Fibroblast of peridontal ligament (primary cell): ENCODE results near the gene WDR89.
A peak's percentile ranks its signal among the peaks of the same experiment; 100 is the strongest.
"Not testable (repeated sequence)": the region's sequence is repeated elsewhere in the genome, so short reads cannot be mapped to it uniquely, and the experiment has no call there.

Experiments used
- DNase-seq: peaks from one replicate; pipeline ENCODE4 v3.0.0-alpha.2; 2010; ENCODE audit errors: extremely low read depth

The WDR89 gene

DNA sequence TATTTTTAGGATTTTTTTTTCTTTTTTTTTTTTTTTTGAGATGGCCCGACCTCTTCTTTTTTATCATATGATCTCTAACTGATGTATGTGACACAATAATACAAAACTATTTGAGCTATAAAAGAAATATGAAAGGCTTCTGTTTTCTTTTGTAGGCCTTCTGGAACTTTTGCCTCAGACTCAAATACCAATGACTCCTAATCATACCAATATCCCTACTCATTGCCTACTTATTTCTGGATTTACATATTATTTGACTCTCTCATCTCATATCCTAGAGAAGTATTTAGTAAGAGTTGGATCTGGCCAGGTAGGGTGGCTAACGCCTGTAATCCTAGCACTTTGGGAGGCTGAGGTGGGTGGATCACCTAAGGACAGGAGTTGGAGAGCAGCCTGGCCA, 12.7 kb upstream of the WDR89 start:
- peak; percentile 31 for DNase-seq

DNA sequence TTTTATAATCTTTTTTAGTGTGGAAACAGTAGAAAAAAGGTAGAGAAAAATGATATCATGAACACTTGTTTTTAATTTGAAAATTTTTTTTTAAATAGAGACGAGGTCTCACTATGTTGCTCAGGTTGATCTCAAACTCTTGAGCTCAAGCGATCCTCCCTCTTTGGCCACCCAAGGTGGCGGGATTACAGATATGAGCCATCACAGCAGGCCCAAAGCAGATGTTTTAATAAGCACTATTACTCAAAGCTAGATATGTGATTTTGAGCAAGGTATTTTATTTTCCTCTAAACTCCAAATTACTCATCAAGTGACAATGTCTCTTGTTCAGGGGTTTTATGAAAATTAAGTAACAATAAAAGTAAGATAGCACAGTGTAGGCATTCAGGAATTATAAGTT, 10.7 kb upstream of the WDR89 start:
- no peak for DNase-seq

DNA sequence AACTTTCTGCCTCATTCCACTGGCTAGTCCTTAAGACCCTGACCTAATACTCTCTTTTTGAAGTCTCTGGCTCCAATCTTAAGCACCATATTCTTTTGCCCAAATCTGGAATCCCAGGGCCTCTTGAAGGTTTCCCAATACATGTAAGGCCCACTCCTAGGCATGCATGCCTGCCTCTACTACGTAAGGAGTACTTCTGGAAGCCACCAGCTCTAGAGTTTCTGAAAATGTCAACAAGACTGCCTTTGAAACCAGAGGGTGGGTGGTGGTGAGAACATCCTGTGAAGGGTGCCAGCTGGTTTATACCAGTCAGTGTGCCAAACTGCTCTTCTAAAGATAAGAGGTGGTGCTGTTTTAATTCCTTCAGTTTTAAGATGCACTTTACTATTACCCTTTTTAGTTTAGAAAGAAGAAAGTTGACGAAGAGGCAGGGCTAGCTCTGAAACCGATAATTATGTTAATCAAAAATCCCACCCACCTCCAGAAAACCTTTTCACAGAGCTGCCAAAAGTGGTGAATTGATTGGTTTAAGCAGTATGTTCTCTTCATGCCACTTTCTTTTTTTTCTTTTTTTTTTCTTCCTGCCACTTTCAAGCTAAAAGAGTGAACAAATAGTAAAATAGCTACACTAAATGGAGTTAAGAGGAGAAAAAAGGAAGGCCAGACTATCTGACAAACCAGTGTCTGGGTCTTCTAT, 8.7 kb upstream of the WDR89 start:
- peak; percentile 29 for DNase-seq

DNA sequence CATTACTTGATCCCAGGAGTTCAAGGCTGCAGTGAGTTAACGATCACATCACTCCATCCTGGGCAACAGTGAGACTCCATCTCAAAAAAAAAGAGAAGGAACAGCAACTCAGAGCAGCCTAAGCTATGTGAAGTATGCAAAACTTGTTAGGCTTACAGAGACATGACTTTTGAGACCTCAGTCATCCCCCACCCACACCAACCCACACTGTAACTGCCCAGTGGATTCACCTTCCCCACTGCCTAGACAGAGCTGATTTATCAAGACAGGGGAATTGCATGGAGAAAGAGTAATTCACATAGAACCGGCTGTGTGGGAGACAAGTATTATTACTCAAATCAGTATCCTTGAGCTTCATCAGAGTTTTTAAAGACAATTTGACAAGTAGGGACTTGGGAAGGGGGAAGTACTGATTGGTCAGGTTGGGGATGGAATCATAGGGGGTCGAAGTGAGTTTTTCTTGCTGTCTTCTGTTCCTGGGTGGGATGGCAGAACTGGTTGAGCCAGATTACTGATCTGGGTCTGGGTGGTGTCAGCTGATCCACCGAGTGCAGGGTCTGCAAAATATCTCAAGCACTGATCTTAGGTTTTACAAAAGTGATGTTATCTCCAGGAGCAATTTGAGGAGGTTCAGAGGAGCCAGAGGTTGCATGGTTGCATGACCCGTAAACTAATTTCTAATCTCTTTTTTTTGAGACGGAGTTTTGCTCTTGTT, 6.2 kb upstream of the WDR89 start:
- DNase-seq: no peak

DNA sequence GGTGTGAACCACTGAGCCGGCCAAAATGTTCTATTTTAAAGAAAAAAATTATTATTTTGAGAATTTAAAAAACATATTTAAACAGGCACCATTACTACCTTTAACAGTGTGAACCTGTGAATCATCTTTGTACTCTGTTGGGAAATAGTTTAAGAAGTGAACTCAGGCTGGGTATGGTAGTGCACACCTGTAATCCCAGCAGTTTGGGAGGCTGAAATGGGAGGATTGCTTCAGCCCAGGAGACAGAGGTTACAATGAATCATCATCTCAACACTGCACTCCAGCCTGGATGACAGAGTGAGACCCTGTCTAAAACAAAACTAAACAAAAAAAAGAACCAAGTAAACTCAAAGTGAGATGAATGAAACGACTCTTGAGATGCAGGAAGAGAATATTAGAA, 3.1 kb upstream of the WDR89 start:
- DNase-seq: no peak

DNA sequence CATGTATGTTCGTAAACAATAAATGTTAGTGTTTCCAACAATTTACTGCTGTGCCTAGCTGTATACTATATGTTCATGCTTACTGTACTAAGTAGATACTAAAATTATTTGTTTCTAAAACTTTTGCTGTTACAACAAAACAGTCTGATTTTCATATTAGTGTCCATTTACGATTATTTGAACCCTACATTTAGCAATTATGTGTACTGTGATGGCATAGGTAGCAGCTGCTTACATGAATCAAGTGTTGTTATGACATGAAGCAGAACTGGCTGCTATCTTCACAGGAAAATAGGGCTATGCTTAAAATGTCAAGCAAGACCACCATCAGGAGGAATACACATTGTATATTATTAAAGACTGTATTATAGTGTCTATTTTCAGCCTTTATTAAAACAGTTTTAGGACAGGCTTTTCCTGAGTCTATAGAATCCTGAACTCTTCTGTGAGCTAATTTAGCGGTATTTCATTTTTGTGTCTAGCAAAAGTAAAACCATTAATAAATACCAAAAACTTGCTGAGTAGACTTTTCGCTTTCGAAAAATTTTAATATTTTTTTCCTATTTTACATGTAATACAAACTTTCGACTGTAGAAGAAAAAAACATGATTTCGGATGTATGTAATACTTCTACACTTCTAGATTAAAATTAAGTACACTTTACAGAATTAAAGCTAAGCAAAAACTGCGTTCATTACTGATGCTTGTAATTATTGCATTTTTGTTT, 1.1 kb upstream of the WDR89 start:
- DNase-seq: no peak

DNA sequence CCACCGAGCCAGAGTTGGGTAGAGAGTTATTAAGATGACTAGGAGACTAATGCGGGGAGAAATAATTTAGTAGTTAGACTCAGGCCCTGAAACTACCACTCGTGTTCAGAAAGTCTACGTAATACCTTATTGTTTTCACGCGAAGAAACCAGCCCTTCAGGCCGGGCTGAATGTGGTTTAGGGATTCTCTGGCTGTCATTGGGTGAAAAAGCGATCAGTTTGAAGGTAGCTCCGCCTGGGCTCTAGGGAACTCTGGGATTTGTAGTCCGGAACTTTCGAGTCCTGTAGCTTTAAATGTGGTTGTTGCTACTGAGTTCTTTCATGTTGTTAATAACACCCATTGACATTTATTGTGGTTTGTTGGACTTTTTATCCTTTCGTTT, 549 bp upstream of the WDR89 start:
- peak; percentile 97 for DNase-seq

DNA sequence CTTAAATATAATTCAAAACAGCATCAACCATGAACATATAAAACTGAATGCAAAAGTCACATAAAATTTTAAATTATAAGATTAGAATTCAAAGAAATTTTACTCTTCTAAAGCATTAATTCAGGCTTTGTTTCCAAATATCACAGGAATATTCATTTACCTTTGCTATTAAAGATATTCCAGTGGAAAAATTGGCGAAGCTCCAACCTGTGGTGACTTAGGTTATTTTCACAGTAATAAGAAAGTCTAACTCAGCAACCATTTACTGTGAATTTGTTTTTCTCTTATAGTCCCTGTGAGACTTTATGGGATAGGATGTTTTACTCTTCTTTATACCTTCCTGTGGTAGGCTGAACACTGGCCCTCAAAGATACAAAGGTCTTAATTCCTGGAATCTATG, 3.2 kb downstream of the WDR89 start:
- no peak for DNase-seq

DNA sequence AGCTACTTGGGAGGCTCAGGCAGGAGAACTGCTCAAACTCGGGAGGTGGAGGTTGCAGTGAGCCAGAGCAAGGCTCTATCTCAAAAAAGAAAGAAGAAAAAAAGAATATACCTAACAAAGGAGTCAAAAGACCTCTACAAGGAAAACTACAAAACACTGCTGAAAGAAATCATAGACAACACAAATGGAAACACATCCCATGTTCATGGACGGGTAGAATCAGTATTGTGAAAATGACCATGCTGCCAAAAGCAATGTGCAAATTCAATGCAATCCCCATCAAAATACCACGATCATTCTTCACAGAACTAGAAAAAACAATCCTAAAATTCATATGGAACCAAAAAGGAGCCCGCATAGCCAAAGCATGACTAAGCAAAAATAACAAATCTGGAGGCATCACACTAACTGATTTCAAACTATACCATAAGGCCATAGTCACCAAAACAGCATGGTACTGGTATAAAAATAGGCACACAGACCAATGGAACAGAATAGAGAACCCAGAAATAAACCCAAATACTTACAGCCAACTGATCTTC, 5.5 kb downstream of the WDR89 start:
- DNase-seq: not testable (repeated sequence)

DNA sequence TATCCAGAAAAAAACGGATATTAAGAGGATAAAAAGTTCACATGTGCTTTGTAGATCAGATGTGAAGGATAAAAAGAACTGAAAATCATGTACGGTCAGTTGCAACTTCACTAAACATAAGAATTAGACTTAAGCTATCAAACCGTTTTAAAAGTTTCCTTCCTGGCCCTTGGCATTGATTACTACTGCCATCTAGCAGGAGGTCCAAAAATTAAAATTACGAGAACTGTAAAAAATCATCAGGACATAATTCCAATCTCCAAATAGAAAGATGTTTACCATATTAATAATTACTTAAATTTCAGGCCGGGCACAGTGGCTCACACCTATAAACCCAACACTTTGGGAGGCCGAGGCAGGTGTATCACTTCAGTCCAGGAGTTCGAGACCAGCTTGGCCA, 7.9 kb downstream of the WDR89 start:
- peak; percentile 23 for DNase-seq

DNA sequence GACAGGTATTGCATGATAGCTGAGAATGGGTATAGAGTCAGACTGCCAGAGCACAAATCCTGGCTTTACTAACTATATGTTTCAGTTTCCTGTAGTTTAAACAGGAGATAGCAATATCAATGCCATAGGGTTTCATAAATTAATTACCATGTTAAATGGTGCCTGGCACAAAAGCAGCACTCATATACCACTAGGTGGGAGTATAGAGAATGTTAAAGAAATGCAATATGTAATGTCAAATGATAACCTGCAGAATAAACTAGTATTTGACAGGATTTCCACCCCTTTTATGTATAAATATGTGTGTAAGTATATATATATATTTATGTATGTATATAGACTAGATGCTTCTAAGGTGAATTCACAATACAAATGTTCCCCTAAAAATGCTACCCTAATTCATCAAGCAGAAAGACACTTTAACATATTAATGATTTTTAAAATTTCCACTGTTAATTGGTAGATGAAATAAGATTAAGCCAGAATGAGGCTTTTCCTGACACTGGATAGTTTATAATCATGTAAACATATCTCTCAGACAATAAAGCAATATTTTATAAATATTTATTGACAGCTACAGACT, 8.6 kb downstream of the WDR89 start:
- DNase-seq: peak; percentile 52

DNA sequence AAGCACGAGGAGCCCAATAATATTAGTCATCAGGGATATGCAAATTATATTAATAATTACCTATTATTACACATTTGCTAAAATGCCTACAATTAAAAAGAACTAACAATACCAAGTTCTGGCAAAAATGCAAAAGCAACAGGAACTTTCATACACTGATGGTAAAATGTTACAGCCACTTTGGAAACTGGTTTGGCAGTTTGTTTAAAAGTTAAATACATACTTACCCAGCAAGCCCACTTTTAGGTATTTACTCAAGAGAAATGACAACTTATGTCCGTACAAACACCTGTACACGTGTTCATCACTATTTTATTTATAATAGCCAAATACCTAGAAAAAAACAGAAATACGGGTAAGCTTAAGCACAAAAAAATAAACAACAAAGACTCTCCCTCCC, 17.0 kb downstream of the WDR89 start:
- DNase-seq: no peak

DNA sequence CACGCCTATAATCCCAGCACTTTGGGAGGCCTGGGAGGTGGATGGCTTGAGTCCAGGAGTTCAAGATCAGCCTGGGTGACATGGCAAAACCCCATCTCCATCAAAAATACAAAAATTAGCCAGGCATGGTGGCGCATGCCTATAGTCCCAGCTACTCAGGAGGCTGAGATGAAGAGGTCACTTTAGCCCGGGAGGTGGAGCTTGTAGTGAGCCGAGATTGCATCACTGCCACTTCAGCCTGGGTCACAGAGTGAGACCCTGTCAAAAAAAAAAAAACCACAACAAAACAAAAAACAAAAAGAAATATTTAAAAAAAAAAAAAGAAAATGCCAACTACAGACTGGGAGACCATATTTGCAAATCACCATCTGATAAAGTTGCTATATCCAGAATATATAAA, 17.5 kb downstream of the WDR89 start:
- DNase-seq: no peak

DNA sequence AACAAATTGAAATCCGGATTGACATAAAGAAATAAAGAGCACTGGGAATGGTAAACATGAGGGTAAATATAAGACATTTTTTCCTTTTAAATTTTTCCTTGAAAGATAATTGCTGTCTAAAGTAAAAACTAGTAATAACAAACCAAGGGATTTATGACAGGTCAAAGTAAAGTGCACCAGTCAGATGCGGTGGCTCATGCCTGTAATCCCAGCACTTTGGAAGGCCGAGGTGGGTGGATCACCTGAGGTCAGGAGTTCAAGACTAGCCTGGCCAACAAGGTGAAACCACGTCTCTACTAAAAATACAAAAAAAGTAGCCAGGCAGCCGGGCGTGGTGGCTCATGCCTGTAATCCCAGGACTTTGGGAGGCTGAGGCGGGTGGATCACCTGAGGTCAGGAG, 19.7 kb downstream of the WDR89 start:
- not testable (repeated sequence) for DNase-seq

DNA sequence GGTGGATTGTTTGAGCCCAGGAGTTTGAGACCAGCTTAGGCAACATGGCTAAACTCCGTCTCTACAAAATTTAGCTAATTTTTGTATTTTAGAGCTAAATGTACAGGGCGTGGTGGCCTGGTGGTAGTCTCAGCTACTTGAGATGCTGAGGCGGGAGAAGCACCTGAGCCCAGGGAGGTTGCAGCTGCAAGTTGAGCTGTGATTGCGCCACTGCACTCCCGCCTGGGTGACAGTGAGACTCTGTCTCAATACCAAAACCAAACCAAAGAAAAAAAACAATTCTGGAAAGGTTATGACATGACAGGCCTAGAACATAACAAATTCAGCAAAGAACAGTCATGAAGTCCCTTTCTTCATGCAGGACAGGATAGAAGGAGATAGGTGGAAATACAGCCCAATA, 25.7 kb downstream of the WDR89 start:
- DNase-seq: no peak

DNA sequence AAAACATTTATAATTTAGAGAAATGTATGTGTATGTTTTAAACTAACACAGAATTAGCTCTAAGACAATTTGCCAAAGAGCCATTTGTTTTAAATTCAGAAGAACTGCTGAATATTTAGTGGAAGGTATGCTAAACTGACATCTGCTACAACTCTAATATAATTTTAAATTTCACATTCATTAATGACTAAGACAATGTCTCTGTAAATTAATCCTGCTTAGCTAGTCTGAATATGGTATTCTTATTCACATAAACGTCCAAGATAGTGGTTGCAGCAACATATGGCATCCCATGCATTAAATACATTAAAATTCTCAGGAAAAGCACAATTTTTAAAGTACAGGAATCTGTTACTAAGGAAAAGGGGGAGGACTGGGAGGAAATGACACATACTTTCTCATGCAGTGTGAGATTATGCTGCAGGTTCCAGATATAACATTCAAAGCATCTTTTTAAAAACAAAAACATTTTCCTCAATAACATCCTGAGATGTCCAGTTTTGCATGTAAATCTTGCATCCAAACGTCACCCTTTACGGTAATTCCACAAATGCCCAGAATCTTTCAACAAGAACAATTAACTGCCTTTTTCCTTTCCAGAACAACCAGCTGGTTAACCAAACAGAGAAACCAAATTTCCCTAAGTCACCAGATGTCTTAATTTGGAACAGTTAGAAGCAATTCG, 26.9 kb downstream of the WDR89 start:
- peak; percentile 42 for DNase-seq

DNA sequence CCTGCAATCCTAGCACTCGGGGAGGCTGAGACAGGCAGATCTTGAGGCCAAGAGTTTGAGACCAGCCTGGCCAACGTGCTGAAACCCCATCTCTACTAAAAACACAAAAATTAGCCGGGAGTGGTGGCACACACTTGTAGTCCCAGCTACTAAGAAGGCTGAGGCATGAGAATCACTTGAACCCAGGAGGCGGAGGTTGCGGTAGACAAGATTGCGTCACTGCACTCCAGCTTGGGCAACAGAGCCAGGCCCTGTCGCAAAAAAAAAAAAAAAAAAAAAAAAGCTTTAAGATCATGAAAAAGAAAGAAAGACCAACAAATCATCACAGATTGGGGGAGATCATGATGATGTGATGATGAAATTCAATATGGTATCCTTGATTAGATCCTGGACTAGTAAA, 30.6 kb downstream of the WDR89 start:
- DNase-seq: no peak

DNA sequence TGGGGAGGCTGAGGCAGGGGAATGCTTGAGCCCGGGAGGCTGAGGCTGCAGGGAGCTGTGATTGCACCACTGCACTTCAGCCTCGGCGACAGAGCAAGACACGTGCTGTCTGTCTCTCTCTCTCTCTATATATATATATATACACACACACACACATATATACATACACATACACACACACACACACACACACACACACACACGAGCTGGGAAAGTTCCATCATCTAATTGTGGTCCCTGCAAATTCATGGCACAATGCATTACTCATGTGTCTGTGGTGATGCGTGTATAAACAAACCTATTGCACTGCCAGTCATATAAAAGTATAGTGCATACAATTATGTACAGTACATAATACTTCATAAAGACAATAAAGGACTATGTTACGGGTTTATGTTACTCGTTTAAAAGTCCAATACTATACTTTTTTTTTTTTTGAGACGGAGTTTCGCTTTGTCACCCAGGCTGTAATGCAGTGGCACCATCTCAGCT, 36.6 kb downstream of the WDR89 start:
- DNase-seq: peak; percentile 21

DNA sequence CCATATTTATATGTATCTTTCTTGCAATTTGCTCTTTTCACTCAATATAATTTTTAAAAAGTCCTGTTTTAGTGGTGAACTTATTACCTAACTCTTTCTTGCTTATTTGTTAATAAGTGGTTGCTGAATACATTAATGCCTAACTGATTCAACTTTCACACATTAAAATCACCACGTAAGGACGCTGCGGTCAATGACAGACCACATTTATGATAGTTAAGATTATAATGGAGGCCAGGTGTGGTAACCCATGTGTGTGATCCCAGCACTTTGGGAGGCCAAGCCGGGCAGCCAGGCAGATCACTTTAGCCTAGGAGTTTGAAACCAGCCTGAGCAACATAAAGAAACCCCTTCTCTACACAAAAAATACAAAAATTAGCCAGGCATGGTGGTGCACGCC, 37.0 kb downstream of the WDR89 start:
- DNase-seq: no peak

DNA sequence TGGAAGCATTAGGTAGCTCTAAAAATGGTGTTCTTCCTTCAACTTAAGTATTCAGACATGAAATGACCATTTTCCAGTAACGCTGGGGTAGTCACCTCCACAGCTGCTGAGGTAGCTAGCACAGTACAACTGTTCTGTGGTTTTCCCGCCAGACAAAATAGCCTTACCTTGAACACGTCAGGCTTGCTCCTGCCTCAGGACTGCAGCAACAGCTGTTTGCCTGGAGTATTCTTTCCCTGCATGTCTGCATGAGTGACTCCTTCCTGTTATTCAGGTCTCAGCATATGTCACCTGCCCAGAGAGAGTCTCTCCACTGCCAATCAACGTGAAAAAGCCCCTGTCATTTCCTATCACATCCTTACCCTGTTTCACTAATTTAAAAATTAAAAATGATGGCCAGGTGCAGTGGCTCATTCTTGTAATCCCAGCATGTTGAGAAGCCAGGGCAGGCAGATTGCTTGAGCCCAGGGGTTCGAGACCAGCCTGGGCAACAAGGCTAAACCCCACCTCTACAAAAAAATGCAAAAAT, 37.9 kb downstream of the WDR89 start:
- DNase-seq: no peak

DNA sequence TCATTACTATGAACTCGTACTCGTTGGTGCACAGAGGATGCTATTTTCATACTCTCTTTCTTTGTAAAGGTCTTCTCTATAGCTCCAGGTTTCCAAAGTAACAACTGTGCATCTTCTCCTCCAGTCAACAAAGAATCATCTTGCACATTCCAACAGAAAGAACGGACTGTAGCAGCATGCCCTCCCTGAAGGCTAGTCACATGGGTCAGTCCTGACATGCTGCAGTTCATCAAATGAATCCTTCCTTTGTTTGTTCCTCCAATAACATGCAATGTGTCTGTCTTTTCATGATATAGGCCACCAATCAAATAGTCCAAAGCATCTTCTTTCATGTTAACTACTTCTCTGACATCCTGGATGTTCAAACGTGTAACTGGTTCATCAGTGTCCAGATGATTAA, 42.9 kb downstream of the WDR89 start:
- no peak for DNase-seq
